HL-60 (cell line): ENCODE results near the gene TMEM63B.

Experiments used
- DNase-seq, 2 experiments: peaks; one replicate each; pipeline ENCODE4 v3.0.0-alpha.2; 2010 to 2020; ENCODE audit warnings: low read depth in 1 of 2, low spot score in 1 of 2
- H3K27ac ChIP-seq: fragments of 250-450 bp; sonication (Bioruptor Pico); replicated peaks from 2 replicates; pipeline ENCODE4 v1.5.1; 2020; ENCODE audit warnings: mild to moderate bottlenecking, moderate library complexity
- H3K27me3 ChIP-seq: fragments of 250-450 bp; sonication (Bioruptor Pico); 2 replicates; pipeline ENCODE4 v1.5.1; 2021; ENCODE audit warnings: mild to moderate bottlenecking, moderate library complexity; ENCODE audit not compliant: insufficient read depth, poor library complexity, severe bottlenecking
- H3K4me3 ChIP-seq: replicated peaks from 2 replicates; pipeline ENCODE4 v1.5.1; 2011; ENCODE audit warnings: mild to moderate bottlenecking, control low read depth, low read length; ENCODE audit not compliant: insufficient read depth
- CTCF ChIP-seq: IDR thresholded peaks from one replicate; pipeline ENCODE4 v1.5.1; 2011; ENCODE audit warnings: low read length, control low read depth, inconsistent platforms; ENCODE audit not compliant: insufficient read depth
- GABPA ChIP-seq: IDR thresholded peaks from 2 replicates; pipeline ENCODE4 v1.6.1; 2012; ENCODE audit warnings: low read depth
- POLR2AphosphoS5 ChIP-seq: IDR thresholded peaks from 2 replicates; pipeline ENCODE4 v1.6.1; 2012; ENCODE audit warnings: low read depth
- REST ChIP-seq: IDR thresholded peaks from 2 replicates; pipeline ENCODE4 v1.6.1; 2012; ENCODE audit warnings: low read depth; ENCODE audit not compliant: insufficient replicate concordance
- SPI1 ChIP-seq: IDR thresholded peaks from 2 replicates; pipeline ENCODE4 v1.6.1; 2012; ENCODE audit warnings: low read depth, mild to moderate bottlenecking, borderline replicate concordance

Gene TMEM63B

GRCh38 chr6:44190715-44191114 is 63.4 kb downstream of the TMEM63B start:
- Histone ChIP-seq H3K27me3 (no peaks in the 10 kb centered on the region), H3K4me3 (no peak overlapping the region), H3K27ac (no peak overlapping the region)
- DNase-seq = no peak
- TF ChIP-seq GABPA (no peak), CTCF (no peak), SPI1 (no peak), REST (no peak), POLR2AphosphoS5 (no peak)

DNA sequence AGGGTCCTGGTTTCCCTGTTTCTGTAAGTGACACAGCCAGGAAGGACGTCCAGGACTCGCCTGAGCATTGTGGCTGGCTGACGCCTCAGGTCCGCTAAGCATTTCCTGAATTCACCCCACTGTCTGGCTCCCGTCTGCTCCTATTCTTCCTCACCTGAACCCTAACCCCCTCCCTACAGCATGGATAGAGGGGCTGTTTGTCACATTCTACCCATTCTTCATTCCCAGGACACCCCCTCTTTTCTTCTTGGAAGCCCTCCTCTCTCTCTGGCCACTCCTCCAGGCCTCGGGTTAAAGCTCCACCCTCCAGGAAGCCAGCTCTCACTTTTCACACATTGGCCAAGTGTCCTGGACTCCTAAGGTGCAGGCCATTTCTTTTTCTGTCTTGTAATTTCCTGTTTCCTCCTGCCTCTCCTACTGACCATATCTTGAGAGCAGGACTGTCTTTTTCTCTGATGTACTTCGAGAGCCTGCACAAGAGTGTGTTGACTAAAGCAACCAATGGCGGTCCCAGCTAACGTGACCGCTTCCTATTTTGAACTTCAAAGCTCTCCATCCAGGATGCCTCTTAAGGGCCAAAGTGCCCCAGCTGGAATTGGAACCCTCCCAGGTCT is 65.2 kb downstream of the TMEM63B start:
- no peak for TF ChIP-seq SPI1
- no peak for TF ChIP-seq GABPA
- no peak for TF ChIP-seq REST
- no peak for TF ChIP-seq CTCF
- TF ChIP-seq POLR2AphosphoS5 = no peak
- Histone ChIP-seq H3K27ac (no peak overlapping the region), H3K27me3 (no peaks in the 10 kb centered on the region), H3K4me3 (no peak overlapping the region)
- DNase-seq = no peak

GRCh38 chr6:44193307-44193910 is 66.1 kb downstream of the TMEM63B start:
- TF ChIP-seq GABPA (no peak), REST (no peak), CTCF (no peak), POLR2AphosphoS5 (no peak), SPI1 (no peak)
- DNase-seq = no peak
- Histone ChIP-seq H3K27me3 (no peaks in the 10 kb centered on the region), H3K4me3 (no peak overlapping the region), H3K27ac (no peak overlapping the region)
